Vagina (tissue), 2 donors: ENCODE results near the gene DPF3. TPM values are rescaled to one million over a fixed set of nuclear protein-coding genes. Genes with fewer than 3 reads are reported as not detected.

ENCODE experiments used
- DNase-seq, 2 donors: peaks; one replicate each; pipeline ENCODE4 v3.0.0-alpha.2; 2017; ENCODE audit errors: extremely low spot score in 2 of 2
- H3K27ac ChIP-seq: fragments of 200-600 bp; sonication (generic); one replicate; pipeline ENCODE4 v1.5.1; 2019
- H3K27me3 ChIP-seq: fragments of 200-600 bp; sonication (generic); one replicate; pipeline ENCODE4 v1.5.1; 2019
- H3K36me3 ChIP-seq, 2 donors: fragments of 200-600 bp; sonication (generic); one replicate each; pipeline ENCODE4 v1.5.1; 2017 to 2019
- H3K4me1 ChIP-seq: fragments of 200-600 bp; sonication (generic); one replicate; pipeline ENCODE4 v1.5.1; 2019
- H3K4me3 ChIP-seq, 2 donors: fragments of 200-600 bp; sonication (generic); 1 replicate in 1 of 2; 2 replicates in 1 of 2; pipeline ENCODE4 v1.5.1; 2016 to 2019
- H3K9me3 ChIP-seq: fragments of 200-600 bp; sonication (generic); one replicate; pipeline ENCODE4 v1.5.1; 2019
- CTCF ChIP-seq, 3 experiments: fragments of 450-650 bp in 2 of 3; fragments of 200-600 bp in 1 of 3; sonication (generic) in 1 of 3; IDR thresholded peaks; one replicate each; pipeline ENCODE4 v1.5.1; 2017 to 2019; ENCODE audit warnings: antibody characterized with exemption in 3 of 3, mild to moderate bottlenecking in 2 of 3, moderate library complexity in 2 of 3
- POLR2A ChIP-seq, 2 donors: fragments of 450-650 bp; IDR thresholded peaks; one replicate each; pipeline ENCODE4 v1.6.1; 2017; ENCODE audit warnings: antibody characterized with exemption in 2 of 2, mild to moderate bottlenecking in 2 of 2, moderate library complexity in 2 of 2
- POLR2AphosphoS5 ChIP-seq, 2 donors: sonication (generic); formaldehyde crosslinking; IDR thresholded peaks; one replicate each; pipeline ENCODE4 v1.9.0; 2017; ENCODE audit warnings: antibody characterized with exemption in 2 of 2, mild to moderate bottlenecking in 2 of 2, low read depth in 1 of 2; ENCODE audit not compliant: insufficient read depth in 1 of 2
- intact Hi-C: fragments of 100-400 bp; cut with DNase I; formaldehyde crosslinking; loops from one replicate; pipeline ENCODE4 v1.15.1; 2023
- total RNA-seq: library from RNA; depleted of rRNA; stranded (reverse); fragments of >200 nt; gene quantifications from one replicate; pipeline ENCODE4 v1.2.3, GENCODE V29; 2016

Gene DPF3
- total RNA-seq, 1 donor from 2014 or later: not detected

- Histone ChIP-seq H3K27me3 (no peaks in the 10 kb centered on the region), H3K4me3 (no peak overlapping the region), H3K9me3 (no peaks in the 10 kb centered on the region), H3K27ac (no peak overlapping the region), H3K4me1 (no peaks in the 10 kb centered on the region), H3K36me3 (no peaks in the 10 kb centered on the region)
- TF ChIP-seq POLR2A (IDR thresholded peaks at IDR 0.05) (no peak), POLR2AphosphoS5 (IDR thresholded peaks at IDR 0.05; ENCODE audit: insufficient read depth in 1 of 2, low read depth in 1 of 2) (no peak), CTCF (IDR thresholded peaks at IDR 0.05) (no peak)
- intact Hi-C loops: no loop called here
- DNase-seq: no peak
Observed at GRCh38 chr14:72916174-72916573, 22.3 kb upstream of the DPF3 start.

GRCh38 chr14:72913809-72914208, 19.9 kb upstream of the DPF3 start:
- no peak overlapping the region for H3K27ac ChIP-seq
- no peaks in the 10 kb centered on the region for H3K27me3 ChIP-seq
- H3K36me3 ChIP-seq: no peaks in the 10 kb centered on the region
- H3K9me3 ChIP-seq: no peaks in the 10 kb centered on the region
- peaks cover 7% of the 10 kb centered on the region for H3K4me1 ChIP-seq
- H3K4me3 ChIP-seq: no peak overlapping the region
- TF ChIP-seq POLR2A (IDR thresholded peaks at IDR 0.05) (no peak), POLR2AphosphoS5 (IDR thresholded peaks at IDR 0.05; ENCODE audit: insufficient read depth in 1 of 2, low read depth in 1 of 2) (no peak), CTCF (IDR thresholded peaks at IDR 0.05) (no peak)
- intact Hi-C loops: no loop called here
- DNase-seq: no peak

GRCh38 chr14:72909163-72909562, 15.3 kb upstream of the DPF3 start:
- TF ChIP-seq CTCF (IDR thresholded peaks at IDR 0.05) (no peak), POLR2AphosphoS5 (IDR thresholded peaks at IDR 0.05; ENCODE audit: insufficient read depth in 1 of 2, low read depth in 1 of 2) (no peak), POLR2A (IDR thresholded peaks at IDR 0.05) (no peak)
- Histone ChIP-seq H3K27ac (no peak overlapping the region), H3K36me3 (no peaks in the 10 kb centered on the region), H3K9me3 (no peaks in the 10 kb centered on the region), H3K4me3 (no peak overlapping the region), H3K4me1 (peaks cover 14% of the 10 kb centered on the region), H3K27me3 (no peaks in the 10 kb centered on the region)
- intact Hi-C loops: no loop called here
- no peak for DNase-seq

- Histone ChIP-seq H3K9me3 (no peaks in the 10 kb centered on the region), H3K4me1 (peaks cover 14% of the 10 kb centered on the region), H3K36me3 (no peaks in the 10 kb centered on the region), H3K4me3 (no peak overlapping the region), H3K27me3 (no peaks in the 10 kb centered on the region), H3K27ac (no peak overlapping the region)
- TF ChIP-seq POLR2AphosphoS5 (IDR thresholded peaks at IDR 0.05; ENCODE audit: insufficient read depth in 1 of 2, low read depth in 1 of 2) (no peak), CTCF (IDR thresholded peaks at IDR 0.05) (no peak), POLR2A (IDR thresholded peaks at IDR 0.05) (no peak)
- DNase-seq: no peak
- intact Hi-C loops: no loop called here
Observed at GRCh38 chr14:72907886-72908285, 14.0 kb upstream of the DPF3 start.

GRCh38 chr14:72906879-72907278, 13.0 kb upstream of the DPF3 start:
- intact Hi-C loops: no loop called here
- no peaks in the 10 kb centered on the region for H3K36me3 ChIP-seq
- H3K27me3 ChIP-seq: no peaks in the 10 kb centered on the region
- no peaks in the 10 kb centered on the region for H3K9me3 ChIP-seq
- DNase-seq: no peak
- H3K27ac ChIP-seq: no peak overlapping the region
- peaks cover 14% of the 10 kb centered on the region for H3K4me1 ChIP-seq
- H3K4me3 ChIP-seq: no peak overlapping the region
- TF ChIP-seq POLR2A (IDR thresholded peaks at IDR 0.05) (no peak), POLR2AphosphoS5 (IDR thresholded peaks at IDR 0.05; ENCODE audit: insufficient read depth in 1 of 2, low read depth in 1 of 2) (no peak), CTCF (IDR thresholded peaks at IDR 0.05) (no peak)
